H1 (cell line): ENCODE measurements around the gene RRAS. TPM values are rescaled to one million over a fixed set of nuclear protein-coding genes. Genes with fewer than 3 reads are reported as not detected.

Experiments
- BACH1 ChIP-seq: IDR thresholded peaks from 2 replicates; pipeline ENCODE4 v1.6.1; 2012; ENCODE audit warnings: low read length, improper control_type of control experiment
- CBX8 ChIP-seq: fragments of 300-800, 300-1000 bp; sonication (generic); IDR thresholded peaks from 2 replicates; pipeline ENCODE4 v1.7.1; 2016; ENCODE audit warnings: low read depth, low read length, borderline replicate concordance
- CREB1 ChIP-seq: IDR thresholded peaks from 2 replicates; pipeline ENCODE4 v1.6.1; 2012; ENCODE audit warnings: inconsistent platforms
- CTBP2 ChIP-seq: IDR thresholded peaks from 2 replicates; pipeline ENCODE4 v1.7.0; 2011; ENCODE audit warnings: borderline replicate concordance, mild to moderate bottlenecking, moderate library complexity, mixed read lengths, low read length; ENCODE audit not compliant: insufficient read depth, insufficient read length
- EGR1 ChIP-seq: IDR thresholded peaks from 2 replicates; pipeline ENCODE4 v1.6.1; 2011; ENCODE audit warnings: low read depth, low read length, borderline replicate concordance
- EZH2 ChIP-seq: fragments of 200-600 bp; sonication (generic); IDR thresholded peaks from 2 replicates; pipeline ENCODE4 v1.7.1; 2012; ENCODE audit warnings: low read depth, mild to moderate bottlenecking, moderate library complexity, low read length, inconsistent platforms; ENCODE audit not compliant: severe bottlenecking
- FOSL1 ChIP-seq: IDR thresholded peaks from 2 replicates; pipeline ENCODE4 v1.6.1; 2011; ENCODE audit warnings: mild to moderate bottlenecking, low read depth, low read length, moderate library complexity; ENCODE audit not compliant: insufficient read depth
- GABPA ChIP-seq: IDR thresholded peaks from 2 replicates; pipeline ENCODE4 v1.6.1; 2011; ENCODE audit warnings: mild to moderate bottlenecking, low read length, moderate library complexity, borderline replicate concordance; ENCODE audit not compliant: insufficient read depth
- GTF2F1 ChIP-seq: IDR thresholded peaks from 2 replicates; pipeline ENCODE4 v1.6.1; 2012; ENCODE audit warnings: low read depth, low read length, improper control_type of control experiment, borderline replicate concordance
- HDAC6 ChIP-seq: IDR thresholded peaks from one replicate; pipeline ENCODE4 v1.7.1; 2012; ENCODE audit warnings: low read depth, mild to moderate bottlenecking, inconsistent platforms, low read length, moderate library complexity
- JUND ChIP-seq: IDR thresholded peaks from 2 replicates; pipeline ENCODE4 v1.6.1; 2011; ENCODE audit warnings: mild to moderate bottlenecking, improper control_type of control experiment, low read length
- KDM4A ChIP-seq: IDR thresholded peaks from one replicate; pipeline ENCODE4 v1.7.1; 2012; ENCODE audit warnings: low read depth, mild to moderate bottlenecking, moderate library complexity, low read length, inconsistent platforms; ENCODE audit not compliant: severe bottlenecking
- KDM5A ChIP-seq: fragments of 200-600 bp; IDR thresholded peaks from 2 replicates; pipeline ENCODE4 v1.7.1; 2012; ENCODE audit warnings: mild to moderate bottlenecking, low read length, inconsistent platforms, mixed read lengths
- NANOG ChIP-seq: IDR thresholded peaks from 2 replicates; pipeline ENCODE4 v1.6.1; 2011; ENCODE audit warnings: low read length, low read depth, mild to moderate bottlenecking, inconsistent platforms; ENCODE audit not compliant: insufficient read depth, poor library complexity, severe bottlenecking
- NRF1 ChIP-seq: IDR thresholded peaks from 2 replicates; pipeline ENCODE4 v1.6.1; 2011; ENCODE audit warnings: mild to moderate bottlenecking, low read depth, low read length, improper control_type of control experiment
- RFX5 ChIP-seq: IDR thresholded peaks from 2 replicates; pipeline ENCODE4 v1.6.1; 2011; ENCODE audit warnings: low read depth, low read length, improper control_type of control experiment, borderline replicate concordance
- SAP30 ChIP-seq: fragments of 300-600 bp; sonication (generic); IDR thresholded peaks from 2 replicates; pipeline ENCODE4 v1.7.1; 2012; ENCODE audit warnings: low read length, moderate library complexity, mild to moderate bottlenecking, inconsistent platforms; ENCODE audit not compliant: insufficient read depth, insufficient replicate concordance
- SIX5 ChIP-seq: IDR thresholded peaks from 2 replicates; pipeline ENCODE4 v1.6.1; 2011; ENCODE audit warnings: mild to moderate bottlenecking, low read depth, low read length
- SP4 ChIP-seq: IDR thresholded peaks from 2 replicates; pipeline ENCODE4 v1.6.1; 2012; ENCODE audit warnings: low read length, inconsistent platforms
- SUZ12 ChIP-seq: fragments of 200-600 bp; sonication (generic); IDR thresholded peaks from 2 replicates; pipeline ENCODE4 v1.6.1; 2012; ENCODE audit warnings: mild to moderate bottlenecking, inconsistent platforms, low read length, moderate library complexity, mixed read lengths
- ZNF274 ChIP-seq: IDR thresholded peaks from 2 replicates; pipeline ENCODE4 v1.7.0; 2012; ENCODE audit warnings: low read length, borderline replicate concordance; ENCODE audit errors: extremely low read depth
- polyA plus RNA-seq, 7 experiments: library from polyadenylated mRNA; depleted of rRNA in 3 of 7; stranded (reverse) in 5 of 7; unstranded in 2 of 7; fragments of >200 nt in 5 of 7; fragments of 200-250 nt in 2 of 7; gene quantifications; 1 replicate in 5 of 7; 2 replicates in 1 of 7; 4 replicates in 1 of 7; pipeline versions ENCODE4 v1.2.1 to v1.2.3, GENCODE V29; 2011 to 2013; ENCODE audit warnings: missing spikeins in 2 of 7, mixed read lengths in 2 of 7
- total RNA-seq: library from RNA; stranded (reverse); fragmentation: NEBNext Ultra II Directional; extraction: Animal tissue kit (Norgen Biotek cat#: 25700); gene quantifications from 2 replicates; pipeline ENCODE4 v1.2.1, GENCODE V29; 2021

The RRAS gene
- total and polyA plus RNA-seq, 2 of the 8 experiments (the other 6 are each of a cell fraction or from before 2014, with no cell fraction given) = 17.7 to 49.1 TPM

DNA sequence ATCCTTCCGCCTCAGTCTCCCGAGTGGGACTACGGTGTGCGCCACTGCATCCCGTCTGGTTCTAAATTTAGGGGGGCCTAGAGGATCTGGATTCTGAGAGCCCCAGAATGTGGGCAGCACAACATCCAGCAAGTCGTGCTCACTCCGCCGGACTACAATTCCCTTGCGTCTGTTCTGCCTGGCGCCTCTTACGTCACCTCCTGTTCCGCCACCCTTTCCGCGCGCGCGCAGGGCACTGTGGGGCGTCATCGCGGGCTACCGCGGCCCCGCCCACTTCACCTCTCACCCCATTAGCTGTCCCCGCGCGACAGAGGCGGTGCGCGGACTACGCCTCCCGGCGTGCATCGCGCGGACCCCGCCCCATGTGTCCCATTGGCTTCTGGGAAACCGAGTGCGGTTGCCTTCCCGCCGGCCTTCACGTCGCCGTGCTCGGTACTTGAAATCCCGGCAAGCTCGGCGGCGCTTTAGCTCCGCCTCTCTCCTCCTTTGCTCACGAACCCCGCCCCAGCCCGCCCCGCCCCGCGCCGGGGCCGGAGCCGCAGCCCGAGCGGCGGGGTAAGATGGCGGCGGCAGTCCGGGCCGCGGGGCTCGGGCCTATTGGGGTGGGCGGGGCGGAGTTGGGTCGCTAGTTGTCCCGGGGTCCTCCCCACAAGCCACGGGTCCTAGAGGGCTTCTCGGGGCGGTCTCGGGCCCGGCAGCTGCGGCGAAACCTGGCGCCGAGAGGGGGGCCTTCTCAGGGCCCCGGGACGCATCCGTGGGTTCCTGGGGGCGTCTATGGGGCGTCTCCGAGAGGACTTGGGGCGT, 1.9 kb upstream of the RRAS start, which contains the start of gene SCAF1 (continued):
- no peak for TF ChIP-seq HDAC6
- no peak for TF ChIP-seq KDM5A
- peak; percentile 95 for TF ChIP-seq CREB1
- TF ChIP-seq CBX8 = no peak
- peak; percentile 90 for TF ChIP-seq SIX5
- TF ChIP-seq JUND = peak; percentile 77
- TF ChIP-seq FOSL1 = no peak
- TF ChIP-seq ZNF274 = no peak
- peak; percentile 74; the same call in 1 of the 2 replicates for TF ChIP-seq GABPA
- no peak for TF ChIP-seq EGR1
- TF ChIP-seq EZH2 = no peak
- peak; percentile 1 for TF ChIP-seq NANOG
- peak; percentile 65; the same call in 1 of the 2 replicates for TF ChIP-seq SUZ12
- TF ChIP-seq GTF2F1 = no peak
- TF ChIP-seq CTBP2 = no peak
- no peak for TF ChIP-seq RFX5
- TF ChIP-seq SP4 = peak; percentile 93
- TF ChIP-seq SAP30 = no peak
- TF ChIP-seq NRF1 = peak; percentile 29; the same call in 1 of the 2 replicates
- TF ChIP-seq KDM4A = no peak
- peak; percentile 99 for TF ChIP-seq BACH1
